Bronchial epithelial cell (primary cell): ENCODE data around the gene NCK1. TPM values are rescaled to one million over a fixed set of nuclear protein-coding genes. Genes with fewer than 3 reads are reported as not detected.

Experiments
- DNase-seq: peaks from one replicate; pipeline ENCODE4 v3.0.0-alpha.2; 2010; ENCODE audit warnings: low read depth
- FAIRE-seq: peaks from 2 replicates; lab custom pipeline; 2011; peaks lifted over from hg19 to GRCh38; lab: Jason Lieb, UNC
- H3K27me3 ChIP-seq: 2 replicates; pipeline ENCODE4 v1.5.1; 2011; ENCODE audit warnings: low read length; ENCODE audit not compliant: control insufficient read depth, insufficient read depth
- H3K36me3 ChIP-seq: 2 replicates; pipeline ENCODE4 v1.5.1; 2011; ENCODE audit warnings: low read length; ENCODE audit not compliant: control insufficient read depth, insufficient read depth
- H3K4me3 ChIP-seq: 2 replicates; pipeline ENCODE4 v1.5.1; 2011; ENCODE audit warnings: mild to moderate bottlenecking, low read depth, low read length, control low read depth
- total RNA-seq: library from RNA; depleted of rRNA; stranded (reverse); fragments of >200 nt; gene quantifications from 2 replicates; pipeline ENCODE4 v1.2.1, GENCODE V29; 2014
- TF ChIP-seq, protein P1 (sequence below): IDR thresholded peaks from 2 replicates; pipeline ENCODE4 v1.5.1; 2011; ENCODE audit warnings: mild to moderate bottlenecking, moderate library complexity, low read length, control low read depth, inconsistent platforms; ENCODE audit not compliant: insufficient read depth, severe bottlenecking

The NCK1 gene
- total RNA-seq = 74.4 and 81.6 TPM in 2 replicates

DNA sequence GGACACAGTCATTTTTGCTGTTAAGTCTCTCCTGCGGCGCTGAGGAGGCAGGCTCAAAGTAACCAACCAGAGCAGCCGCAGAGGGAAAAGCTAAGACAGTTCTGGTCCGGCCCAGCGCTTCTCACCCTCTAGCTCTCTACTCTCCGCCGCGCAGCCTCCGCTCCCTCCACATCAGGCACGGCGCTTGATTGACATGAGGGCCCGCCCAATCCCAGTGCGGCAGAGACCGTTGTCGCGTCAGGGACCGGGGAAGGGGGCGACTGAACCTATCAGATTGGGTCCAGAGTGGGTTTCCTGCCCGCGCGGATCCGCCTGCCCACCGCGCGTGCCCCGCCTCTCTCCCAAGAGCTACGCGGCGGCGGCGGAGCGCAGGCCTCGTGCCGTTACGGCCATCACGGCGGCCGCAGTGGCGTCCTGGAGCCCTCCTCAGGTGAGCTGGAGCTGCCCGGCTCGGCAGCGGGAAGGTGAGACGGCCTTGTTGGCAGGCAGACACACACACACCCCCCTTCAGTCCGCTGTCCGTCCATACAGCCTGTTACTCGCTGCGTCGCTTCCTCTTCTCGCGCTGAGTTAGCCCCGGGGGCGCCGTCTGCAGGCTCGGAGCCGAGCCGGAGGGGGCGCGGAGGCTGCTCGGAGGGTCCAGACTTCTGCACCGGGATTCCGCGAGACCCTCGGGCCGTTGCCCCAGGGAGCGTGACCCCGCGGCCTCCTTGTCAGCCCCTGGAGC, at the start of gene NCK1:
Gene NCK1, plus strand, starts transcription at position 319 of the 727 bp plus-strand sequence. CDS start 65,794 bp downstream, outside the sequence.
- no peaks in the 10 kb centered on the region for H3K36me3 ChIP-seq
- H3K4me3 ChIP-seq = peak within 1 kb of the TSS; percentile 96
- FAIRE-seq (no peak), DNase-seq (peak; percentile 92)
- TF ChIP-seq, protein P1, sequence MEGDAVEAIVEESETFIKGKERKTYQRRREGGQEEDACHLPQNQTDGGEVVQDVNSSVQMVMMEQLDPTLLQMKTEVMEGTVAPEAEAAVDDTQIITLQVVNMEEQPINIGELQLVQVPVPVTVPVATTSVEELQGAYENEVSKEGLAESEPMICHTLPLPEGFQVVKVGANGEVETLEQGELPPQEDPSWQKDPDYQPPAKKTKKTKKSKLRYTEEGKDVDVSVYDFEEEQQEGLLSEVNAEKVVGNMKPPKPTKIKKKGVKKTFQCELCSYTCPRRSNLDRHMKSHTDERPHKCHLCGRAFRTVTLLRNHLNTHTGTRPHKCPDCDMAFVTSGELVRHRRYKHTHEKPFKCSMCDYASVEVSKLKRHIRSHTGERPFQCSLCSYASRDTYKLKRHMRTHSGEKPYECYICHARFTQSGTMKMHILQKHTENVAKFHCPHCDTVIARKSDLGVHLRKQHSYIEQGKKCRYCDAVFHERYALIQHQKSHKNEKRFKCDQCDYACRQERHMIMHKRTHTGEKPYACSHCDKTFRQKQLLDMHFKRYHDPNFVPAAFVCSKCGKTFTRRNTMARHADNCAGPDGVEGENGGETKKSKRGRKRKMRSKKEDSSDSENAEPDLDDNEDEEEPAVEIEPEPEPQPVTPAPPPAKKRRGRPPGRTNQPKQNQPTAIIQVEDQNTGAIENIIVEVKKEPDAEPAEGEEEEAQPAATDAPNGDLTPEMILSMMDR = no peak
- no peaks in the 10 kb centered on the region for H3K27me3 ChIP-seq

DNA sequence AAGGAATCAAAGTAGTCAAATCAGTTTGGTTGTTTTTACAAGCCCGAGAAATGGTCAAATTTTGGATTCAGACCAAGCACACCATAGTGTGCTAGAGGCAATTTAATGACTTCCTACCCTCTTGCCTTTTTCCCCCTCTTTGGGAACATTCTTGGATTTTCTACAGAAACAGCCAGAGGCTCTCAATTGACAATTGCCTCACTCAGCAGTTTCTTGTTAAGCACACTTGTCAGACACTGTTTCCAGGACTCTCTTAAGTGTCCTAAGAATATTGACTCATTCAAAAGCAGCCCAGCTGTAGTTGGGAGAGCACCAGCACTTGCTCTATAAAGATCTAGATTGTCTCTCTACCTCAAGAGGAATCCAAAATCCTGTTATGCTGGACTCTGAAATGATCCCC, 44.6 kb upstream of the NCK1 start:
- Histone ChIP-seq H3K4me3 (no peak overlapping the region), H3K36me3 (no peaks in the 10 kb centered on the region), H3K27me3 (no peaks in the 10 kb centered on the region)
- TF ChIP-seq, protein P1 = no peak
- no peak for FAIRE-seq
- DNase-seq = peak; percentile 35

DNA sequence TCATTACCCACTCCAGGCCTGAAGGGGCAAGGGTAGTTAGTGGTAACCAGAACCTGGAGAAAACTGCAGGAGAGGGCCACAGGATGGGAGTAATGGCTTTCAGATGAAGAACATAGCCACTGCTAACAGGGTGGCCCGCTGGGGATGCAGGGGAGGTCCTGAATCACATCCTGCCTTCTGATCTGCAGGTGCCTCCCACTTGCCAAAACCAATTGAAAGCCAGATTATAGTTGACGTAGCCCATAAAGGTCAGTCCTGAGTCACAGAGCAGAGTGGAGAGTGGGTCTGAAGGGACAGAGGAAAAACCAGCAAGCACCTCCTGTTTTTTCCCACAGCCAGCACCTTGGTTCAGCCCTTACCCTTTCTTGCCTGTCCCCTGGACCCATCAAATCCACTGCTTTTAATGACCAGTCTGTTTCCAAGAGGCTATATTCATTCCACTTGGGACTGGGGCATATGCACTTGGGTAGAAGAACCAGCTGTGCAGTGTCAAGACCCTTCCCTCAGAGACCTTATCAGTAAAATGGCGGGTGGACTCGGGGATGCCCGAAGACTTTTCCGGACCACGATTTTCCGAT, 43.7 kb upstream of the NCK1 start:
- FAIRE-seq (peak; percentile 23), DNase-seq (peak; percentile 85)
- Histone ChIP-seq H3K4me3 (peak overlapping the region; percentile 71), H3K36me3 (no peaks in the 10 kb centered on the region), H3K27me3 (no peaks in the 10 kb centered on the region)
- TF ChIP-seq, protein P1 = no peak

DNA sequence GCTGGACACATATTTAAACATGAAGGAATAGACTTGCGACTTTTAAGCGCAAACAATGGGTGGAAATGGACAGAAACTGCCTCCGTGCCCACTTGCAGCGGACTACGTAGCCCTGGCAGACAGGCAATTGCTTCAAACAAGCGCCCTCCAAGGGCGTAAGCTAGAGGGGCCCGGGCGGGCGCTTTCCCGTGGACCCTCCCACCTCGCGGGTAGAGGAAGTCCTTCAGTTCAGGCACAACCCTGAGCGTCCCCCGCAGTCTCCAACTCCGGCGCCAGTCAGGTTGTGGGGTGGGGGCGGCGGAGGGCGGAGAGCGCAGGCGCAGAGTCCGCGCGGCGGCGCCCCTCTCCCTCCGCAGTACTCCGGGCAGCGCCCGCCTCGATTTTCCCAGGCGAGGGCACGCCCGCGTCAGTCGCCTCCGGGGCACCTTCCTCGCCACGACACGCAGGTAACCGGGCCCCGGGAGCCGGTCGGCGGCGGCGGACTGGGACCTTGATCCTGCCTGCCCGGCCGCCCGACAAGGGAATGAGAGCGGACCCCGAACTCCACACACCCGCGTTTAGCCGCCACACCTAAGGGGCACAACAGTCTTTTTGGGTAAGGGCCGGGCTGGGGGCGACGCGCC, 43.1 kb upstream of the NCK1 start, which contains the start of gene SLC35G2:
Gene SLC35G2, plus strand, starts transcription at position 358 of the 623 bp plus-strand sequence. CDS start 35,335 bp downstream, outside the sequence.
- no peaks in the 10 kb centered on the region for H3K36me3 ChIP-seq
- no peaks in the 10 kb centered on the region for H3K27me3 ChIP-seq
- DNase-seq = no peak
- no peak for FAIRE-seq
- TF ChIP-seq, protein P1 = no peak
- peak within 1 kb of the TSS; percentile 71 for H3K4me3 ChIP-seq

DNA sequence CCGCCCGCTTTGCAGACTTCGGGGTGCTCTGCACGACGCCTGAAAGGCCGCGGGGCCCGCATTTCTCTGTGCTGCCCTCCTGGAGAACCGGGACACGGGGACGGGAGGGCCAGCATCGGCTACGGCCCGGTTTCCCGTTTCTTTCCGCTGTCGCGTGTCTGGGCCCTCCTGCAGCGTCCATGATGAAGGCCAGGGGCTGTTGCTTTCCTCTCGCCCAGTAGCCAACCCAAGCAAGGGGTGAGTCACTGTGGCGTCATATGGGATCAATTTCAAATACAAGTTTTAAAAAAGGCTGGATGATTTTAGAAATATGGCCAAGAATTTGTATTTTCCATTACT, 42.6 kb upstream of the NCK1 start:
- TF ChIP-seq, protein P1 = no peak
- no peaks in the 10 kb centered on the region for H3K27me3 ChIP-seq
- peak overlapping the region; percentile 71 for H3K4me3 ChIP-seq
- no peaks in the 10 kb centered on the region for H3K36me3 ChIP-seq
- no peak for FAIRE-seq
- peak; percentile 82 for DNase-seq
